VCaP (cell line): Measurements from ENCODE around the gene HDLBP.
A peak's percentile ranks its signal among the peaks of the same experiment; 100 is the strongest.

ENCODE experiments used
- H3K27ac ChIP-seq: fragments of 450-650 bp; 2 replicates; pipeline ENCODE4 v1.5.1; 2017
- CTCF ChIP-seq: fragments of 450-650 bp; conservative IDR thresholded peaks from 2 replicates; pipeline ENCODE4 v1.5.1; 2017; ENCODE audit warnings: mild to moderate bottlenecking, moderate library complexity

HDLBP gene

GRCh38 chr2:241225983-241226382 is 89.5 kb downstream of the HDLBP start:
- H3K27ac ChIP-seq: no peak overlapping the region
- no peak for TF ChIP-seq CTCF

GRCh38 chr2:241225545-241225944 is 89.9 kb downstream of the HDLBP start:
- no peak overlapping the region for H3K27ac ChIP-seq
- TF ChIP-seq CTCF: no peak

- no peak for TF ChIP-seq CTCF
Measured at GRCh38 chr2:241224851-241225438, 90.5 kb downstream of the HDLBP start.

GRCh38 chr2:241224018-241224850 is 91.2 kb downstream of the HDLBP start:
- TF ChIP-seq CTCF: no peak
- no peak overlapping the region for H3K27ac ChIP-seq

More at GRCh38 chr2:241224851-241225438, 90.5 kb downstream of the HDLBP start:
- no peak overlapping the region for H3K27ac ChIP-seq

- no peak for TF ChIP-seq CTCF
- H3K27ac ChIP-seq: no peak overlapping the region
Measured at GRCh38 chr2:241223211-241224017, 92.1 kb downstream of the HDLBP start.

GRCh38 chr2:241219856-241220356 is 95.6 kb downstream of the HDLBP start:
- no peak for TF ChIP-seq CTCF
- peak overlapping the region; percentile 79 for H3K27ac ChIP-seq

GRCh38 chr2:241219030-241219382 is 96.5 kb downstream of the HDLBP start:
- no peak for TF ChIP-seq CTCF
- H3K27ac ChIP-seq: peak overlapping the region; percentile 79
